Esophagus muscularis mucosa (tissue), 4 donors: ENCODE results near the gene AMOTL2. TPM values are rescaled to one million over a fixed set of nuclear protein-coding genes. Genes with fewer than 3 reads are reported as not detected.
A peak's percentile ranks its signal among the peaks of the same experiment; 100 is the strongest.

ENCODE experiments used
- DNase-seq: peaks from one replicate; pipeline ENCODE4 v3.0.0-alpha.2; 2017; ENCODE audit errors: extremely low spot score
- H3K27ac ChIP-seq, 4 donors: fragments of 200-600 bp; sonication (generic); replicated peaks in 1 of 4; 1 replicate in 3 of 4; 2 replicates in 1 of 4; pipeline ENCODE4 v1.5.1; 2016 to 2019; ENCODE audit warnings: mild to moderate bottlenecking in 1 of 4
- H3K27me3 ChIP-seq, 4 donors: fragments of 200-600 bp; sonication (generic); one replicate each; pipeline versions ENCODE4 v1.5.1 to v1.6.0; 2016 to 2019
- H3K36me3 ChIP-seq, 4 donors: fragments of 200-600 bp; sonication (generic); one replicate each; pipeline ENCODE4 v1.5.1; 2016 to 2019
- H3K4me1 ChIP-seq, 4 donors: fragments of 200-600 bp; sonication (generic); one replicate each; pipeline ENCODE4 v1.5.1; 2016 to 2019
- H3K4me3 ChIP-seq, 4 donors: fragments of 200-600 bp; sonication (generic); 1 replicate in 2 of 4; 2 replicates in 2 of 4; pipeline ENCODE4 v1.5.1; 2016 to 2019; ENCODE audit warnings: mild to moderate bottlenecking in 4 of 4, moderate library complexity in 1 of 4
- H3K9me3 ChIP-seq, 4 donors: fragments of 200-600 bp; sonication (generic); 1 replicate in 3 of 4; 2 replicates in 1 of 4; pipeline ENCODE4 v1.5.1; 2016 to 2019
- CTCF ChIP-seq, 3 experiments: fragments of 200-600 bp in 2 of 3; fragments of 450-650 bp in 1 of 3; sonication (generic) in 2 of 3; IDR thresholded peaks; one replicate each; pipeline ENCODE4 v1.5.1; 2017 to 2019; ENCODE audit warnings: antibody characterized with exemption in 3 of 3, mild to moderate bottlenecking in 2 of 3, moderate library complexity in 1 of 3
- EP300 ChIP-seq: sonication (generic); formaldehyde crosslinking; IDR thresholded peaks from one replicate; pipeline ENCODE4 v1.6.1; 2017; ENCODE audit warnings: antibody characterized with exemption
- POLR2A ChIP-seq: fragments of 450-650 bp; IDR thresholded peaks from one replicate; pipeline ENCODE4 v1.6.1; 2017; ENCODE audit warnings: antibody characterized with exemption, moderate library complexity, mild to moderate bottlenecking, low read depth
- POLR2AphosphoS5 ChIP-seq, 2 donors: sonication (generic); formaldehyde crosslinking; IDR thresholded peaks; one replicate each; pipeline ENCODE4 v1.6.1; 2017; ENCODE audit warnings: antibody characterized with exemption in 2 of 2
- WGBS: methylation state at CpG from one replicate; pipeline ENCODE4 v1.1.5; 2018; 5-methylcytosine and 5-hydroxymethylcytosine counted together
- intact Hi-C: fragments of 100-400 bp; cut with DNase I; formaldehyde crosslinking; loops from one replicate; pipeline ENCODE4 v1.15.1; 2023
- total RNA-seq, 4 donors: library from RNA; depleted of rRNA; stranded (reverse); fragments of >200 nt; gene quantifications; one replicate each; pipeline versions ENCODE4 v1.1.0 to v1.2.1, GENCODE V29; 2016

Gene AMOTL2
- total RNA-seq, 4 donors from 2014 or later = 111 to 313 (median 155) TPM

GRCh38 chr3:134337071-134337482 lies 37.2 kb downstream of the AMOTL2 start:
- Histone ChIP-seq H3K4me3 (no peak overlapping the region), H3K9me3 (no peaks in the 10 kb centered on the region), H3K27me3 (no peaks in the 10 kb centered on the region), H3K36me3 (no peaks in the 10 kb centered on the region), H3K27ac (peak overlapping the region in 1 of 4 donors; percentile 16), H3K4me1 (peaks cover 46 to 84% (median 72%) of the 10 kb centered on the region in 4 donors)
- TF ChIP-seq POLR2A (no peak), POLR2AphosphoS5 (IDR thresholded peaks at IDR 0.05) (no peak), CTCF (IDR thresholded peaks at IDR 0.05) (no peak), EP300 (no peak)
- 100% methylated on average over 3 of the region's 8 CpGs for WGBS
- DNase-seq = no peak
- intact Hi-C loops = no loop called here

GRCh38 chr3:134336587-134336986 lies 37.7 kb downstream of the AMOTL2 start:
- no peak for DNase-seq
- Histone ChIP-seq H3K27me3 (no peaks in the 10 kb centered on the region), H3K36me3 (no peaks in the 10 kb centered on the region), H3K4me1 (peaks cover 51 to 84% (median 74%) of the 10 kb centered on the region in 4 donors), H3K9me3 (no peaks in the 10 kb centered on the region), H3K27ac (peak overlapping the region in 2 of 4 donors; percentile 16 to 88), H3K4me3 (no peak overlapping the region)
- TF ChIP-seq POLR2A = no peak
- TF ChIP-seq POLR2AphosphoS5 (IDR thresholded peaks at IDR 0.05) = peak in 1 of 2 donors; percentile 57
- intact Hi-C loops = no loop called here
- WGBS = 53% methylated on average over 6 of the region's 6 CpGs

GRCh38 chr3:134334901-134335280 lies 39.4 kb downstream of the AMOTL2 start:
- 39% methylated on average over 2 of the region's 2 CpGs for WGBS
- H3K4me1 ChIP-seq = peaks cover 63 to 84% (median 81%) of the 10 kb centered on the region in 4 donors
- no peak overlapping the region for H3K4me3 ChIP-seq
- H3K27ac ChIP-seq = peak overlapping the region; percentile 81 to 93 (median 86)
- no peak for DNase-seq
- H3K9me3 ChIP-seq = no peaks in the 10 kb centered on the region
- H3K36me3 ChIP-seq = no peaks in the 10 kb centered on the region
- no peaks in the 10 kb centered on the region for H3K27me3 ChIP-seq
- TF ChIP-seq POLR2AphosphoS5 (IDR thresholded peaks at IDR 0.05) = peak in 1 of 2 donors; percentile 33
- TF ChIP-seq CTCF (IDR thresholded peaks at IDR 0.05) = no peak
- intact Hi-C loops = no loop called here

- 68% methylated on average over 2 of the region's 3 CpGs for WGBS
- Histone ChIP-seq H3K27me3 (no peaks in the 10 kb centered on the region), H3K36me3 (no peaks in the 10 kb centered on the region), H3K9me3 (no peaks in the 10 kb centered on the region), H3K4me3 (no peak overlapping the region), H3K4me1 (peaks cover 63 to 84% (median 81%) of the 10 kb centered on the region in 4 donors), H3K27ac (peak overlapping the region; percentile 81 to 93 (median 86))
- no peak for DNase-seq
- intact Hi-C loops = no loop called here
- TF ChIP-seq POLR2AphosphoS5 (IDR thresholded peaks at IDR 0.05) = peak; percentile 18 to 82
- no peak for TF ChIP-seq EP300
Observed at GRCh38 chr3:134334231-134334900, 39.9 kb downstream of the AMOTL2 start.

GRCh38 chr3:134333522-134334181 lies 40.6 kb downstream of the AMOTL2 start:
- 51% methylated on average over 9 of the region's 10 CpGs for WGBS
- Histone ChIP-seq H3K27ac (peak overlapping the region; percentile 81 to 93 (median 86)), H3K27me3 (no peaks in the 10 kb centered on the region), H3K9me3 (no peaks in the 10 kb centered on the region), H3K4me1 (peaks cover 63 to 86% (median 83%) of the 10 kb centered on the region in 4 donors), H3K4me3 (no peak overlapping the region), H3K36me3 (no peaks in the 10 kb centered on the region)
- TF ChIP-seq EP300 = no peak
- peak in 1 of 2 donors; percentile 75 for TF ChIP-seq POLR2AphosphoS5 (IDR thresholded peaks at IDR 0.05)
- TF ChIP-seq CTCF (IDR thresholded peaks at IDR 0.05) = peak in 1 of 3 experiments; percentile 37
- TF ChIP-seq POLR2A = no peak
- intact Hi-C loops = no loop called here
- no peak for DNase-seq
